GM10266 (cell line): ENCODE results near the gene DAPK1.

Experiments
- DNase-seq: peaks from one replicate; pipeline ENCODE4 v3.0.0; 2012; ENCODE audit errors: extremely low spot score
- CTCF ChIP-seq: IDR thresholded peaks from 2 replicates; pipeline ENCODE4 v1.5.1; 2012; ENCODE audit warnings: mild to moderate bottlenecking, low read depth; ENCODE audit not compliant: control insufficient read depth, insufficient read depth; ENCODE audit errors: missing control alignments

The DAPK1 gene

GRCh38 chr9:87725356-87725899 lies 227.8 kb downstream of the DAPK1 start:
- no peak for TF ChIP-seq CTCF

DNA sequence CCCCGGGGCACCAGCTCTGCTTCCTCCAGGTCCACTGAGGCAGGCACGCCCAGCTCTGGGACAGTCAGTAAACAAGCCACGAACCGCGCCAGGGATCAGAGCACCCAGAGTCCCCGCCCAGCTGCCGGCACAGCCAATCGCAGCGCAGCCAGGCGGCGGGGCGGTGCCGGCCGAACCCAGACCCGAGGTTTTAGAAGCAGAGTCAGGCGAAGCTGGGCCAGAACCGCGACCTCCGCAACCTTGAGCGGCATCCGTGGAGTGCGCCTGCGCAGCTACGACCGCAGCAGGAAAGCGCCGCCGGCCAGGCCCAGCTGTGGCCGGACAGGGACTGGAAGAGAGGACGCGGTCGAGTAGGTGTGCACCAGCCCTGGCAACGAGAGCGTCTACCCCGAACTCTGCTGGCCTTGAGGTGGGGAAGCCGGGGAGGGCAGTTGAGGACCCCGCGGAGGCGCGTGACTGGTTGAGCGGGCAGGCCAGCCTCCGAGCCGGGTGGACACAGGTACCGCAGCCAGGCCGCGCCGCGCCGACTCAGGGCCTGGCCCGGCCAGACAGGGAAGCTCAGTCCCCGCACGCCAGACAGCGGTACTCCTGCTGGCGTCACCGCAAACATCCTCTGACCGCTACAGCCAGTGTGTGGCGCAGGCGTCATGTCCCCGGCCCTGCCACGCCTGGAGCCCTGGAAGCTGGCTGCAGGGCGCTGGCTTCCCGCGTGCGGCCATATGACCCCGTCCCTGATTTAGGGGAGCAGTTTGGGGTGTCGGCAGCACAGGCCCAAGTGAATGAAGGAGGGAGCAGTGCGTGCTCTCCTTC lies 228.4 kb downstream of the DAPK1 start, which contains the start of gene CTSL:
CTSL (plus strand) TSS at position 220 of the 810 bp plus-strand sequence. CDS start 1,485 bp downstream, outside the sequence.
- TF ChIP-seq CTCF: no peak
- DNase-seq: no peak

More at GRCh38 chr9:87725356-87725899, 227.8 kb downstream of the DAPK1 start:
- no peak for DNase-seq

DNA sequence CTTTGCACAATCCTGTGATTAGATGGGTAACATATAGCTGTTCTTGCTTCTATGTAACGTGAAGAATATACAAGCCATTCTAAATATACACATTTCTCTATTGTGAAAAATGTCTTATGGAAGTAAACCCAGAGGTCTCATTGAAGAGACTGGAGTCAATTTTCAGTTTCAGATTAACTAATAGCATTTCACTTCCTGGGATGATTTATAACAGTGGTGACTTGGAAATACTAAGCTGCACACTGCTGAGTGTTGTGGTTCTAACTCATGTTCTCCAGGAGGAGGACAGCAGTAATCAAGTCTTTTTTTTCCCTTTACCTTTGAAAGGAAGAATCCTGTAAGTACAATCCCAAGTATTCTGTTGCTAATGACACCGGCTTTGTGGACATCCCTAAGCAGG lies 231.6 kb downstream of the DAPK1 start:
- DNase-seq: no peak
- TF ChIP-seq CTCF: no peak

- TF ChIP-seq CTCF: no peak
- DNase-seq: no peak
Measured at GRCh38 chr9:87731321-87731720, 233.7 kb downstream of the DAPK1 start.

- TF ChIP-seq CTCF: no peak
- no peak for DNase-seq
Measured at GRCh38 chr9:87732344-87732743, 234.7 kb downstream of the DAPK1 start.

GRCh38 chr9:87732756-87733155 lies 235.1 kb downstream of the DAPK1 start:
- no peak for TF ChIP-seq CTCF
- DNase-seq: no peak

GRCh38 chr9:87733273-87734052 lies 235.8 kb downstream of the DAPK1 start:
- TF ChIP-seq CTCF: no peak
- no peak for DNase-seq
